GM18505 (cell line): ENCODE measurements around the gene KREMEN1.

ENCODE experiments used
- ATAC-seq: cut with Tn5 transposase; IDR thresholded peaks from one replicate; pipeline ENCODE4 v1.9.1; 2021; ENCODE audit not compliant: unreplicated experiment
- POLR2A ChIP-seq: IDR thresholded peaks from 4 replicates; pipeline ENCODE4 v1.6.1; 2011; ENCODE audit warnings: borderline replicate concordance; ENCODE audit not compliant: insufficient read depth, insufficient read length; ENCODE audit errors: extremely low read depth

Gene KREMEN1

GRCh38 chr22:29092243-29092642 is 19.4 kb downstream of the KREMEN1 start:
- no peak for TF ChIP-seq POLR2A
- ATAC-seq: no peak

GRCh38 chr22:29093030-29093429 is 20.2 kb downstream of the KREMEN1 start:
- no peak for ATAC-seq
- TF ChIP-seq POLR2A: no peak

DNA sequence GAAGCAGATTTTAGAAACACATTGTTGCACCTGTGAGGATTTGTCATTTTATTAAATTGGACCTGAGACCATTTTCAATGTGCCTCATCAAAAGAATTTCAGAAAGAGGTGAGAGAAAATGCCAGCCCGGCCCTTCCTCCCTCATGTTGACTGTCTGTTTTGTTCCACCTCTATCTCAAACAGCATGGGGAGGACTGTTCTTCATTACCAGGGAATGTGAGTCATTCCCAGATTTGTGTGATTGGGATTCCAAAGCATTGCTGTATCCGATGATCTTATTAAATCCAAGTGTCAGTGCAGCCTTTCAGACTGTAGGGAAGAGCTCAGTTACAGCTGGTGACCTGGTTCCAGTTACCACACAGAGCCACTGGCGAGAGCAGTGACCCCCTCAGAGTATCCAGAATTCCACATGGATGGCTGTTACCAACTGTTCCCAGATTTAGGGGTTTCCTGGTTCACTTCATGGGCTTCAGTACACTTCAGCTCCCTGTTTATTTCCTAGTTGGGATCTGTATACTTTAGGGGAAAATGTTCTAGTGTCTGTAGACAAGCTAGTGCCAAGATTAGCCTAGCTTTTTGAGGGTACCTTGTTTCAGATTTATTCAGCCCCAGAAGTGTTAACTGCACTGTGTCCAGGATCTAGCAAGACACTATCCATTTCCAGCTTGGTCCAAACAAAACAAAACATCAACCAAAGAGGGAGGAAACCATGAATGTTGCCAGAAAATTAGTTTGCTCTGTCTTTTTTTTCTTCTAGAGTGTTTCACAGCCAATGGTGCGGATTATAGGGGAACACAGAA is 20.9 kb downstream of the KREMEN1 start:
- TF ChIP-seq POLR2A: no peak
- ATAC-seq: no peak

GRCh38 chr22:29095459-29095858 is 22.6 kb downstream of the KREMEN1 start:
- no peak for TF ChIP-seq POLR2A
- ATAC-seq: no peak

GRCh38 chr22:29096736-29097669 is 24.2 kb downstream of the KREMEN1 start:
- TF ChIP-seq POLR2A: no peak
- ATAC-seq: no peak

DNA sequence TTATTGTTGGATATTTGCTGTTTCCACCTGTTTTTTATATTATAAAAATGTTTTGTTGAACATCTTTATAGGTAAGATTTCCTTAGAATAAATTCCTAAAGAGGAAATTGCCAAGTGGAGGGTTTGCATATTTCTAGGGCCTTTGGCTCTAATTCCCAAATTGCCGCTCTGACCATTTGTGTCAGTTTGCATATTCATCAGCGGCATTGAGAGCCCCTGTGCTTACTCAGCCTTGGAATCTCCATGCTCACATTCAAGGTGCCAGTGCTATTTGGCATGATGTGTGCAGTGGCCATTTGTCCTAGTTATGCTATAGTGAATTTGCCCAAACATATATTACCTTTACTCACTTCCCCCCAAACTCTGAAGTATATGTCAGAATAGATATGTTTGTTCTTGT is 25.5 kb downstream of the KREMEN1 start:
- TF ChIP-seq POLR2A: no peak
- no peak for ATAC-seq

DNA sequence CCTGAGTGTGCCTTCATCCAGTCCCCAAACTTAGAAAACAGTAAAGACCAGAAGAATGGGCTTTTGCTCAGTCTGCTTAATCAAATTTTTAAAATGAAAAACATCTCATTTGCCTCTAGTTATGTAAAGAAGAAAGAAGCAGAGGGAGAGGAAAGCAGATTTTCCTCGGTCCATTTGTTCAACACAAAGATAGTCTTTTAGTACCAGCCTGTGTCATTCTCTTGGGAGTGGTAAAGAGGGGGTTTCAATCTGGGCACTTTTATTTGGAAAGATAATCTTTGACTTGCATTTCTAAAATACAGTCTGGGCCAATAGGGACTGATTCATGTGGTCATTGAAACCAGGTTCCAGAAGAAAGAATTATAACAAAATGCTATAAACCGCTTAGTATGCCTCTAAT is 29.5 kb downstream of the KREMEN1 start:
- no peak for ATAC-seq
- no peak for TF ChIP-seq POLR2A

GRCh38 chr22:29103121-29103520 is 30.3 kb downstream of the KREMEN1 start:
- no peak for ATAC-seq
- no peak for TF ChIP-seq POLR2A

DNA sequence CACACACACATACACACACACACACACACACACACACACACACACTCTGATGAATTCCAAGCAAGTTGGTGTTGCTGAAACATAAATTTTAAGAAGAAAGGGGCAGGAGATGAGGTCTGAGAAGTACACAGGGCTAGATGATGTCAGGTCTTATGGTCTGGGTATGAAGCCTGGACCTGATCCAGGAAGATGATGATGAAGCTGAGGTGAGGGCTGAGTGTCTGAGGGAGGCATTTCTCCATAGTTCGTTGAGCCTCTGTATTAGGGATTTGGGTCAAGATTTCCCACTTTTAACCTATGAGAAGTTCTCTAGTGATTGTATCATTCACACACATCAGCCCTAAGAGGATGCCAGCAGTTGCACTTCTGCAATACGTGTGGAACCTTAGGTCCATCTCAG is 32.6 kb downstream of the KREMEN1 start:
- TF ChIP-seq POLR2A: no peak
- no peak for ATAC-seq

DNA sequence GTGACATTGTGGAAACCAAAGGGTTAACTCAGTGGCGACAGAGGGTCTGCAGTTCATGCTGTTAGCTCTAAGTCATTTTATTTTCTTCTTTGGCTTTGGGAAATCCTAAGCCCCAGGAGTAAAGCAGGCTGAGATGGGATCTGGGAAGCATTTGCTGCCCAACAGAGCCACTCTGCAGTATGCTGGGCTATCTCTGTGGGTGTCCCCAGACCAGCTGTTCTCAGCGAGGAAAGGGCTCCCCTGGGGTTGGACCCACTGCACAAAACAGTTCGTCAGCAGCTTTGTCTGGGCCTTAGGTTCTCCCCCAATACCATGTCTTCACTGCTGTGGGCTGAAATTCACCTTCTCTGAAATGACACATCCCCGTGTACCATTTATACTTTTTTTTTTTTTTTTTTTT is 34.0 kb downstream of the KREMEN1 start:
- TF ChIP-seq POLR2A: no peak
- ATAC-seq: no peak

GRCh38 chr22:29108137-29108536 is 35.3 kb downstream of the KREMEN1 start:
- no peak for ATAC-seq
- no peak for TF ChIP-seq POLR2A

GRCh38 chr22:29109822-29110221 is 37.0 kb downstream of the KREMEN1 start:
- TF ChIP-seq POLR2A: no peak
- ATAC-seq: no peak

GRCh38 chr22:29110946-29111345 is 38.1 kb downstream of the KREMEN1 start:
- no peak for TF ChIP-seq POLR2A
- ATAC-seq: no peak

GRCh38 chr22:29112121-29112520 is 39.3 kb downstream of the KREMEN1 start:
- TF ChIP-seq POLR2A: no peak
- no peak for ATAC-seq
